Mesenchymal stem cell (in vitro differentiated cells and primary cell): Measurements from ENCODE around the gene PTCRA.
A peak's percentile ranks its signal among the peaks of the same experiment; 100 is the strongest.

Experiments
- DNase-seq: peaks from one replicate; pipeline ENCODE4 v3.0.0-alpha.2; 2013
- H2AFZ ChIP-seq: one replicate; pipeline ENCODE4 v1.6.1; 2013; ENCODE audit warnings: low read depth, mild to moderate bottlenecking, control low read depth, inconsistent platforms, low read length, moderate library complexity
- H2AK5ac ChIP-seq: 2 replicates; pipeline ENCODE4 v1.6.1; 2013; ENCODE audit warnings: low read length, moderate library complexity, mild to moderate bottlenecking, inconsistent platforms; ENCODE audit not compliant: severe bottlenecking
- H2BK120ac ChIP-seq: one replicate; pipeline ENCODE4 v1.6.1; 2013; ENCODE audit warnings: low read depth, mild to moderate bottlenecking, inconsistent platforms, low read length, moderate library complexity
- H2BK12ac ChIP-seq, 2 experiments: one replicate each; pipeline ENCODE4 v1.6.1; 2013; ENCODE audit warnings: inconsistent platforms in 2 of 2, low read length in 2 of 2, mild to moderate bottlenecking in 2 of 2, moderate library complexity in 2 of 2, control low read depth in 1 of 2
- H2BK15ac ChIP-seq: one replicate; pipeline ENCODE4 v1.6.1; 2013; ENCODE audit warnings: mild to moderate bottlenecking, low read depth, inconsistent platforms; ENCODE audit not compliant: poor library complexity, severe bottlenecking
- H2BK5ac ChIP-seq: 2 replicates; pipeline ENCODE4 v1.6.1; 2013; ENCODE audit warnings: low read depth, mild to moderate bottlenecking, low read length, control low read depth, inconsistent platforms; ENCODE audit not compliant: poor library complexity, severe bottlenecking
- H3K14ac ChIP-seq, 2 experiments: one replicate each; pipeline ENCODE4 v1.6.1; 2013; ENCODE audit warnings: inconsistent platforms in 2 of 2, low read length in 2 of 2, control low read depth in 1 of 2, mild to moderate bottlenecking in 1 of 2, moderate library complexity in 1 of 2
- H3K18ac ChIP-seq, 2 experiments: one replicate each; pipeline ENCODE4 v1.6.1; 2013; ENCODE audit warnings: inconsistent platforms in 2 of 2, low read length in 2 of 2, control low read depth in 1 of 2, low read depth in 1 of 2, mild to moderate bottlenecking in 1 of 2
- H3K23ac ChIP-seq, 2 experiments: one replicate each; pipeline ENCODE4 v1.6.1; 2013; ENCODE audit warnings: inconsistent platforms in 2 of 2, low read length in 2 of 2, mild to moderate bottlenecking in 2 of 2, moderate library complexity in 2 of 2, control low read depth in 1 of 2
- H3K27ac ChIP-seq: 2 replicates; pipeline ENCODE4 v1.5.1; 2013; ENCODE audit warnings: mild to moderate bottlenecking, moderate library complexity, low read length, control low read depth, inconsistent platforms; ENCODE audit not compliant: poor library complexity, severe bottlenecking
- H3K27me3 ChIP-seq, 2 experiments: 2 replicates each; pipeline versions ENCODE4 v1.6.1 to v1.7.0; 2013; ENCODE audit warnings: low read length in 2 of 2, mild to moderate bottlenecking in 2 of 2, moderate library complexity in 2 of 2, control low read depth in 1 of 2, inconsistent platforms in 1 of 2; ENCODE audit not compliant: control insufficient read depth in 1 of 2, insufficient read depth in 1 of 2
- H3K36me3 ChIP-seq, 2 experiments: 2 replicates each; pipeline versions ENCODE4 v1.6.1 to v1.7.0; 2013; ENCODE audit warnings: low read length in 2 of 2, control low read depth in 1 of 2, inconsistent platforms in 1 of 2, low read depth in 1 of 2, mild to moderate bottlenecking in 1 of 2; ENCODE audit not compliant: insufficient read depth in 2 of 2, control insufficient read depth in 1 of 2
- H3K4ac ChIP-seq, 2 experiments: one replicate each; pipeline ENCODE4 v1.6.1; 2013; ENCODE audit warnings: inconsistent platforms in 2 of 2, low read length in 2 of 2, mild to moderate bottlenecking in 2 of 2, moderate library complexity in 2 of 2, control low read depth in 1 of 2, low read depth in 1 of 2
- H3K4me1 ChIP-seq: 2 replicates; pipeline ENCODE4 v1.6.1; 2013; ENCODE audit warnings: low read depth, low read length, control low read depth; ENCODE audit not compliant: control insufficient read depth, insufficient read depth
- H3K4me2 ChIP-seq: 2 replicates; pipeline ENCODE4 v1.6.1; 2013; ENCODE audit warnings: low read length, mild to moderate bottlenecking, inconsistent platforms; ENCODE audit not compliant: poor library complexity, severe bottlenecking
- H3K4me3 ChIP-seq, 2 experiments: 2 replicates each; pipeline versions ENCODE4 v1.5.1 to v1.7.0; 2013; ENCODE audit warnings: low read length in 2 of 2, mild to moderate bottlenecking in 2 of 2, control low read depth in 1 of 2, low read depth in 1 of 2; ENCODE audit not compliant: insufficient read depth in 1 of 2
- H3K79me1 ChIP-seq: replicated peaks from 2 replicates; pipeline ENCODE4 v1.6.1; 2013; ENCODE audit warnings: mild to moderate bottlenecking, control low read depth, low read length, inconsistent platforms; ENCODE audit not compliant: poor library complexity, severe bottlenecking
- H3K9ac ChIP-seq: 2 replicates; pipeline ENCODE4 v1.7.0; 2013; ENCODE audit warnings: mild to moderate bottlenecking, low read length, moderate library complexity
- H3K9me3 ChIP-seq: 2 replicates; pipeline ENCODE4 v1.7.0; 2013; ENCODE audit warnings: mild to moderate bottlenecking, low read length; ENCODE audit not compliant: control insufficient read depth
- H4K8ac ChIP-seq: one replicate; pipeline ENCODE4 v1.6.1; 2013; ENCODE audit warnings: inconsistent platforms, mild to moderate bottlenecking, low read length, moderate library complexity
- H4K91ac ChIP-seq: one replicate; pipeline ENCODE4 v1.6.1; 2013; ENCODE audit warnings: mild to moderate bottlenecking, low read length, inconsistent platforms
- WGBS: methylation state at CpG from one replicate; pipeline ENCODE4 v1.1.7; 2013; ENCODE audit warnings: mixed read lengths; 5-methylcytosine and 5-hydroxymethylcytosine counted together

PTCRA gene

DNA sequence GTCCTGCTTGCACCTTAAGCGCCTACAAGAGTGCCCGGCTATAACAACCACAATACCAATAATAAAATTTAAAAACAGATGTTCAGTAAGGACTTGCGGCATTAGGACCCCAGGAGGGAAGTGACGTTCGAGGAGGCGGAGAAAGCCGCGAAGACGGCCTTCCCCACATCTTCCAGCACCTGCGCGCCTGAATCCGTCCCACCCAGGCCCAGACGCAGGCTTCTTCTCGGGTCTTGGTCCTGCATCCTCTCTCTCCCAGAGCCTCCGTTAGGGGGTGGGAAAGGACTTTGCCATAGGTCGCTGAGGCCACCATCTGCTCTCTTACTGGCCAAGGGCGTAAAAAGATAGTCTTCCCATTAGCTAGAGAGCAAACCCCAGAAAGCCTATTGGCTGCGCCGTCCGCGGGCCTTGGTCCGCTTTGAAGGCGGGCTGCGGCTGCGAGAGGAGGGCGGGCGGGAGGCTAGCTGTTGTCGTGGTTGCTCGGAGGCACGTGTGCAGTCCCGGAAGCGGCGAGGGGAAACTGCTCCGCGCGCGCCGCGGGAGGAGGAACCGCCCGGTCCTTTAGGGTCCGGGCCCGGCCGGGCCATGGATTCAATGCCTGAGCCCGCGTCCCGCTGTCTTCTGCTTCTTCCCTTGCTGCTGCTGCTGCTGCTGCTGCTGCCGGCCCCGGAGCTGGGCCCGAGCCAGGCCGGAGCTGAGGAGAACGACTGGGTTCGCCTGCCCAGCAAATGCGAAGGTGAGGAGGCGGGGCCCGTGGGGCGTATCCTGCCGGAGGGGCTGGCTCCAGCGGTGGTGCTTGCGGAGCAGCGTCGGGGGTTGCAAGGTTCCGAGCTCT lies 13.3 kb downstream of the PTCRA start, which contains the start of gene CNPY3:
CNPY3 (plus strand) TSS at position 495 of the 835 bp plus-strand sequence; CDS start at position 586, 91 bp downstream.
- peak within 1 kb of the TSS in 1 of 2 experiments; percentile 79 for H3K14ac ChIP-seq
- peak within 1 kb of the TSS; percentile 44 for H2AK5ac ChIP-seq
- H3K79me1 ChIP-seq: peaks cover 5% of the 10 kb centered on the region
- peak within 1 kb of the TSS; percentile 77 for H4K91ac ChIP-seq
- H2AFZ ChIP-seq: peak within 1 kb of the TSS; percentile 92
- peak within 1 kb of the TSS; percentile 91 for H3K27ac ChIP-seq
- peak; percentile 99 for DNase-seq
- H3K4ac ChIP-seq: peak within 1 kb of the TSS in 1 of 2 experiments; percentile 93
- H3K36me3 ChIP-seq: peaks cover 5 to 20% of the 10 kb centered on the region in 2 experiments
- peak within 1 kb of the TSS in 1 of 2 experiments; percentile 66 for H2BK12ac ChIP-seq
- H3K27me3 ChIP-seq: no peaks in the 10 kb centered on the region
- no peaks in the 10 kb centered on the region for H3K9me3 ChIP-seq
- H3K4me1 ChIP-seq: peaks cover 13% of the 10 kb centered on the region
- H2BK120ac ChIP-seq: peak within 1 kb of the TSS; percentile 89
- under 1% methylated on average over 58 of the region's 63 CpGs for WGBS
- H3K4me3 ChIP-seq: peak within 1 kb of the TSS; percentile 79 to 93
- peak within 1 kb of the TSS; percentile 95 for H3K9ac ChIP-seq
- peak within 1 kb of the TSS; percentile 83 for H3K4me2 ChIP-seq
- H2BK15ac ChIP-seq: peak within 1 kb of the TSS; percentile 84
- peak within 1 kb of the TSS; percentile 80 for H4K8ac ChIP-seq
- no peak within 1 kb of the TSS for H3K23ac ChIP-seq
- H3K18ac ChIP-seq: peak within 1 kb of the TSS; percentile 93 to 98
- H2BK5ac ChIP-seq: peak within 1 kb of the TSS; percentile 91

DNA sequence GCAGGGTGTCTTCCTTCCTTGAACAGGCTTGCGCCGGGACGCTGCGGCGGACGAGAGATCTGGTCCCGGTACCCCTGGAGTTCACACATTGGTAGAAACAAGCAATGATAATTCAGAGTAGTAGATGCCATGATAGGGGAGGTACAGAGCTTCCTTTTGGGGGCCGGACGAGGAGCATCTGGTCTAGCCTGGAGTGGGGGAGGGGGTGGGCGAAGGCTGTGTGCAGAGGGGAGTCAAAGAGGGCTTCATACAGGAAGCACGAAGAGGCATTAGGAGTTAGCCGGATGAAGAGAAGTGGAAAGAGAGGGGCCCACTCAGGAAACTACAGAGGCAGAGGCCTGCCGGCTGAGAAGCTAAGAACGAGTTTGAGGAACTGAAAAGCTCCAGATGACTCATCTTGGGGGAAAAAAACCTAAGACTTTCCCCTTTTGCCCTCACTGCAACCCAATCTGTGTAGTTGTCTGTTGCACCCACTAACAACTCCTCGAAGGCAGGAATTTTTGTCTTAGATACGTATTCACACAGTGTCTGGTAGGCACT lies 14.0 kb downstream of the PTCRA start:
- Histone ChIP-seq H2BK12ac (peak overlapping the region in 1 of 2 experiments; percentile 66), H3K4me3 (peak overlapping the region; percentile 79 to 93), H3K4me2 (peak overlapping the region; percentile 83), H2BK120ac (peak overlapping the region; percentile 89), H4K8ac (peak overlapping the region; percentile 80), H3K4ac (peak overlapping the region in 1 of 2 experiments; percentile 90), H2AFZ (peak overlapping the region; percentile 92), H3K14ac (peak overlapping the region in 1 of 2 experiments; percentile 79), H3K9ac (peak overlapping the region; percentile 95), H3K18ac (peak overlapping the region; percentile 93 to 98), H3K4me1 (peaks cover 14% of the 10 kb centered on the region), H2BK5ac (peak overlapping the region; percentile 54), H2AK5ac (no peak overlapping the region), H3K79me1 (peaks cover 9% of the 10 kb centered on the region), H3K27ac (peak overlapping the region; percentile 91), H4K91ac (peak overlapping the region; percentile 77), H2BK15ac (peak overlapping the region; percentile 84), H3K9me3 (no peaks in the 10 kb centered on the region), H3K36me3 (peaks cover 9 to 26% of the 10 kb centered on the region in 2 experiments), H3K27me3 (no peaks in the 10 kb centered on the region), H3K23ac (no peak overlapping the region)
- WGBS: 0% methylated on average over 16 of the region's 16 CpGs
- DNase-seq: peak; percentile 89

DNA sequence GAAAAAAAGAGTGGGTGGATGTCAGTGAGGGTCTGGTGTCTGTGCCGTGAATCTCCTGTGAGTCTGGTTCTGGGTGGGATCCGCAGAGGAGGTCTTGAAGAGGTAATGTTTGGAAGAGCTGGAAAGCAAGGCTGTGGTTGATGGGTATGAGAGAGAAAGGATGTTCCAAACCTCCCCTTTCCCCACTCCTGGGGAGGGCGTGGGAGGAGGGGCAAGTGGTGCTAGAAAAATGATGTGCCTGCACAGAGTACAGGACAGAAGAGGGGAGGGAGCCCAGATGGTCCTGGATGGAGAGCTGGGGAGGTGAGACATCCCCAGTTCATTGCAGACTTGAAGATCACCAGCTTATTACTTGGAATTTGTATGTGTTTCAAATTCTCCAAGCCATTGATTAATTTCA lies 16.6 kb downstream of the PTCRA start:
- Histone ChIP-seq H3K4me2 (no peak overlapping the region), H3K27ac (no peak overlapping the region), H3K27me3 (no peaks in the 10 kb centered on the region), H3K4ac (no peak overlapping the region), H2AFZ (no peak overlapping the region), H2AK5ac (no peak overlapping the region), H3K4me3 (no peak overlapping the region), H3K9ac (no peak overlapping the region), H2BK120ac (no peak overlapping the region), H4K8ac (no peak overlapping the region), H3K14ac (peak overlapping the region in 1 of 2 experiments; percentile 2), H3K9me3 (no peaks in the 10 kb centered on the region), H3K18ac (no peak overlapping the region), H3K4me1 (peaks cover 11% of the 10 kb centered on the region), H2BK5ac (no peak overlapping the region), H3K36me3 (peaks cover 26 to 50% of the 10 kb centered on the region in 2 experiments), H2BK12ac (no peak overlapping the region), H3K23ac (no peak overlapping the region), H2BK15ac (no peak overlapping the region), H4K91ac (no peak overlapping the region), H3K79me1 (peaks cover 20% of the 10 kb centered on the region)
- no peak for DNase-seq
- WGBS: 100% methylated on average over 1 of the region's 3 CpGs

DNA sequence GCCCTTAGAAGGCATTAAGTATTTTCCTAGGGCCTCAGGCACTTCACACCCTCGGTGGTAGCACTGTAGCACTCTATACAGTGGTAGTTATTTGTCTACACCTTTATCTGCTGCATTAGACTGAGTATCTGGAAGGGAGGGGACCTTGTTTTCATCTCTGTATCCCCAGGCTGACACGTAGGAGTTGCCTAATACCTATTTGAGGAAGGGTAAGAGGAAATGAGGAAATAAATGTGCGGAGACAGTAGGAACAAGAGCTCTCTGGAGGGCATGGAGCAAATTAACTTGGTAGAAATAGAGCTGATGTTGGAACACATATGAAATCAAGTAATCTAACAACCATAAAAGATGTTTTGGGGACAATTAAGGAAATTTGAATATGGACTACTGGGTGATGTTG lies 17.4 kb downstream of the PTCRA start:
- Histone ChIP-seq H3K4ac (no peak overlapping the region), H2BK12ac (no peak overlapping the region), H2BK5ac (no peak overlapping the region), H2BK15ac (no peak overlapping the region), H3K27me3 (no peaks in the 10 kb centered on the region), H3K4me3 (no peak overlapping the region), H2BK120ac (no peak overlapping the region), H3K4me2 (no peak overlapping the region), H3K9me3 (no peaks in the 10 kb centered on the region), H3K14ac (no peak overlapping the region), H3K27ac (no peak overlapping the region), H4K8ac (no peak overlapping the region), H3K36me3 (peaks cover 33 to 58% of the 10 kb centered on the region in 2 experiments), H3K4me1 (peaks cover 11% of the 10 kb centered on the region), H3K18ac (no peak overlapping the region), H3K23ac (no peak overlapping the region), H2AFZ (no peak overlapping the region), H4K91ac (no peak overlapping the region), H3K79me1 (peaks cover 26% of the 10 kb centered on the region), H3K9ac (no peak overlapping the region), H2AK5ac (no peak overlapping the region)
- DNase-seq: no peak
- WGBS: 61% methylated on average over 3 of the region's 3 CpGs
